D721Med (cell line): Measurements from ENCODE around the gene INSIG1.
A peak's percentile ranks its signal among the peaks of the same experiment; 100 is the strongest.

Experiments
- DNase-seq: peaks from one replicate; pipeline ENCODE4 v3.0.0; 2011; ENCODE audit warnings: low spot score; ENCODE audit not compliant: insufficient read length
- FAIRE-seq: peaks from 2 replicates; lab custom pipeline; 2011; peaks lifted over from hg19 to GRCh38; lab: Jason Lieb, UNC
- CTCF ChIP-seq: IDR thresholded peaks from 2 replicates; pipeline ENCODE4 v1.5.1; 2012; ENCODE audit warnings: mild to moderate bottlenecking, control low read depth; ENCODE audit not compliant: insufficient read depth; ENCODE audit errors: missing control alignments

Gene INSIG1

DNA sequence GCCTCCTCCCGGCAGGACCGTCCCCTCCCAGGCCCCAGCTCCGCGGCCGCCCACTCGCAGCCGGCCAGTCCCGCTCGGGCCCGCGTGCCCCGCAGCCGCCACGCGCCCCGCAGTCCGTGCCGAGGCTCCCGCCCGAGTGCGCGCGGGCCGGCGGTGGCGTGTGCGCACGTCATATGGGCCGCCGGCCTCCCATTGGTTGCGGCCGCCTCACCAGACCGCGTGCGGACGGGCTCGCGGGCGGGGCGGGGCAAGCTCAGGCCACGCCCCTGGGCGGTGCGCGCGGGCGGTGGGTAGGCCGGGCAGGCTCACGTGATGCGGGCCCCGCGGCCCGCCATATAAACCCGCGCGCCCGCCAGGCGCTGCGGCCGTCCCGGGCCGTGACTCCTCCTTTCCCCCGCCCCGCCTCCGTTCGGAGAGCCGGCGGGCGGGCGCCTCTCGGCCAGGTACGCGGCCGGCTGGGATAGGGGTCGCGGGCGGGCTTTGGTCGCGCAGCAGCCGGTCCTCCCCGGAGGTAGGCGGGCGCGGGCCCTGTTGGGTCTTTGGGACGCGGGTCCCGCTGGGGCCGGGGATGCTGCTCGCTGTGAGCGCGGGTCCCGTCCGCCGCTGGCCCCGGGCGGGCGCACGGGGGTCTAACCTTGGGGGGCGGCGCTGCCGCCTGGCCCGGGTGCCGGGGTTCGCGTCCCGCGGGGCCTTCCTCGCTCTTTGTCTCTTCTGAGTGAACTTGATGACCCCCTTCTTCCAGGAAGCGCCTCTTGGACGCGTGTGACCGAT, at the start of gene INSIG1:
INSIG1 (plus strand) TSS at position 362 of the 771 bp plus-strand sequence; CDS start at position 770, 408 bp downstream.
- TF ChIP-seq CTCF, result no peak
- DNase-seq (peak; percentile 83), FAIRE-seq (no peak)

DNA sequence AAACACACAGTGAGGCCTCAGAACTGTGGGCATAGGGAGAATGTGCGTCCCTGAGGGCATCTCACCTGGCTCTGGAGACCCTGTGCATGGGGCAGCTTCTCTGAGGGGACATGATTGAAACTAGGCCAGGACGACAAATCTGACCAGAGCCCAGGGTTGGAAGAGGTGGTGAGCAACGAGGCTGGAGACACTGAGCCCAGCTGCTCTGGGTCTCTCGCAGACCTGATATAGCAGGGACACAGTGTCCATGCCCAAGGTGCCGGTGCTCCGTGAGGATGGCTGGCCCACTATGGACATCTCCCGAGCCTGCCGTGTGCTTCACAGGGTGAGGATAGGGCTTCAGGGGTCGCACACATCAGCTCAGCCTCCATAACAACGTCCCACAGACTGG, 49.3 kb upstream of the INSIG1 start:
- TF ChIP-seq CTCF, result no peak
- no peak for FAIRE-seq
- no peak for DNase-seq

DNA sequence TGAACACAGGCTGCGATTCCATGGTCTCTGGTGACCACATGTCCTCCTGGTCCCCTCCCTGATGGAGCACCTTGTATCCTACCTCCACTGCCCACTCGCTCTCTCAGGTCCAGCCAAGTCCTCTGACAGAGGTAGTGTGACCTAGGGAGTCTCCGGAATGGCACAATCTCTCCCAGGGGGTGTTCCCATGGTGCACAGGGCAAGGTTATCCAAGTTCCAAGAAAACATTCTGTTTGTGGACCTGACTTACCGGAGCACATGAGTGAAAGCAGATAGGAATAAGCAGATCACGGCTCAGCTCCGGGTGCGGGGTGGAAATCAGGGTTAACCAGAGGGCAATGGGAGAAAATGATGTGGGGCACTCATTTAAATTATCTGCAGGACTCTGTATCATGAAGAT, 45.8 kb upstream of the INSIG1 start:
- no peak for TF ChIP-seq CTCF
- FAIRE-seq, result no peak
- no peak for DNase-seq

GRCh38 chr7:155252444-155252887, 45.2 kb upstream of the INSIG1 start:
- FAIRE-seq (no peak), DNase-seq (no peak)
- no peak for TF ChIP-seq CTCF

- FAIRE-seq (no peak), DNase-seq (no peak)
- no peak for TF ChIP-seq CTCF
Measured at GRCh38 chr7:155252892-155253501, 44.7 kb upstream of the INSIG1 start.

DNA sequence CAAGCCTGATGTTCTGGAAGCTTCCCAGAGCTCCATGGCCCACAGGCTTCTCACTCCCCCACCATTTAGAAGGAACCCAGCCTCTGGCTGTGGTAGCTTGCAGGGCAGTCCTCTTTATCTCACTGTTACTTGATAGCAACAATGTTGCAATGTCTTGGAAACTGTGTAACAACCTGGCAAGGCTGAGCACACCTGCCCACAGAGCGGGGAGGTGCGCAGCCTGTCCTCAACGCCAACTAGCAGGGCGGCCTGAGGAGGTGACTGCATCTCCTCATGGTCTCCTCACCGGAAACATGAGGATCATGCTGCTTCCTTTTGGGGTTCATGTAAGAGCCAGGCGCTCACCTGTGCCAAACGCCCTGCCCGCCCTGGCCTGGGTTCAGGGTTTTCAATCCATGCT, 43.7 kb upstream of the INSIG1 start:
- FAIRE-seq (no peak), DNase-seq (no peak)
- no peak for TF ChIP-seq CTCF

DNA sequence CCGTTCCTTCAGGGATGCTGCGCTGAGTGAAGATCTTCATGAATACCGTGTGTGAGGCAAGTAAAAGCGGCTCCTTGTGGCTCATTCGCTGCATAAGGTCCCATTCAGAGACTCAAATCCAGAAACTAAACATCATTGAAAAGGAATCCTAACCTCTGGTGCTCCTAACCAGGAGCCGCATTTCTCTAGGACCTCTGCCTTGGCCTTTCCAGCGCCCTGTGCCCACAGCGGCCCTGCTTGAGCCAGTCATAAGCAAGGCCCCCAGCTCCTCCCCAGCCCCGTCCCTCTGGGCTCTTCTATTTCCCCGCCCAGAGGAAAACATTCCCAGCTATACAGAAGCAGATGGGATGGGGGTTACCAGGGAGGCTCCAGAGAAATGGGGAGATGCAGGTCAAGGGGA, 42.6 kb upstream of the INSIG1 start:
- DNase-seq, result no peak
- no peak for FAIRE-seq
- TF ChIP-seq CTCF, result no peak
